ENCODE results near the gene BCL2.
A peak's percentile ranks its signal among the peaks of the same experiment; 100 is the strongest.
"Not testable (repeated sequence)": the region's sequence is repeated elsewhere in the genome, so short reads cannot be mapped to it uniquely, and the experiment has no call there.

The BCL2 gene

DNA sequence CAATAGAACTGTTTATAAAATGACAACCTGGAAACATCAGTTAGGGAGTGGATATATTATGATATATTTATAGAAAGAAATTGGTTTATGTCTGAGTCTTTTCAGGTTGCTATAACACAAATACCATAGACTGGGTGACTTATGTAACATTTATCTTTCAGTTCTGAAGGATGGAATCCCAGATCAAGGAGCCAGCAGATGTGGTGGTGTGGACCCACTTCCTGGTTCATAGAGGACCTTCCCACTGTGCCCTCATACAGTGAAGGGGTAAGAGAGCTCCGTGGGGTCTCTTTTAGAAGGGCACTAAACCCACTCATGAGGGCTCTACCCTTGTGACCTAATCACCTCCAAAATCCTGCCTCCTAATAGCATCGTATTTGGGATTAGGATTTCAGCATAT, 86.7 kb downstream of the BCL2 start:
- DNase-seq, result no peak

GRCh38 chr18:63229971-63230370, 89.6 kb downstream of the BCL2 start:
- no peak for DNase-seq

DNA sequence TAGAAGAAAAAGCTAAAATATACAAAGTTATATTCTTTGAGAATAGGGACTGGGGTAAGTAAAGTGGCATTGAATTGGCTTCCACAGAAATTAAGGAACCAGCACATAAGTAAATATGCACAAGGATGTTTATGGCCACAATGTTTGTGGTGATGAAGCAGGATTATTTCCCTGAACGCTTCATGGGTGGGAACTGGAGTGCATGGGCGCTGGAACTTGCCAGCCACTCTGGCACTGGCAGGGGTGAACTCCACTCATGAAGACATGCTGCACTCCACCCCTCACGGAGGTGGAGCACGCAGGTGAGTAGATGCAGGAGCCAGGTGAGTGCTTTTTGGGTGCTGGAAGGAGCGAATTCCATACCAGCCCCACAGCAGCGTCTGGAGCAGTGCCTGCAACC, 94.1 kb downstream of the BCL2 start:
- DNase-seq, result no peak

DNA sequence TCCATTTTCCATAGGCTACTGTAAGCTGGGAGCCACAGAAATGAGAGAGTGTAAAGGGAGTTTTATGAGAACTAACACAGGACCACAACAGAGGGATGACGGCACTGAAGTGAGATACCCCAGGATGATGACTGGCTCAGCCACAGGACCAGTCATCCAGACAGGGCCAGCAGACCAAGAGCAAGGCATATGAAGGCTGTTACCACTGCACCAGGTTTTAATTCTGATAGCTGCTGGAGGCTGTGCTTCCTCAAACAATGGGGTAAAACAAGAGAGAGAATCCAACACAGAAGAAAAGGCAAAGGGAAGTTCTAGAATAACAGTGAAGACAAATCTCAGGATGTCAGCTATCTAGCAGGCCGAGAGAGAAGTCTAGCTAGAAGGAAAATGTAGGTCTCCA, 94.9 kb downstream of the BCL2 start:
- no peak for DNase-seq

- no peak for DNase-seq
Measured at GRCh38 chr18:63223837-63224236, 95.7 kb downstream of the BCL2 start.

DNA sequence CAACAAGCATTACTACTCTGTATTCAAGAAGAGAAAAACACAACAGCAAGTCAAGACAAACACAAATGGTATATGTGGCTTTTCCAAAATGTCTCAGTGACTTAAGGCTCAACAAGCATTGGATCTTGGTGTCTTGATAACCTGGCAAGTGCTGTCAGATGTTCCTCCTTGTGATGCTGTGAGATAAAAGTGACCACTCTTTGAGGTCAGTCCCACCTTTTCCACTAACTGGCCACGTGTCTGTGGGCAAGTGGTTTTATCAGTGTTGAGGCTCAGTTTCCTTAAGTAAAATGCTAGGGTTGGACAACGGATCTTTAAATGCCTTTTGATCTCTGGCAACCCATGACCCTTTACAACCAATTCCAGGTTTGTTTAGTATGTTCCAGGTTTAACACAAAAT, 98.7 kb downstream of the BCL2 start:
- no peak for DNase-seq

DNA sequence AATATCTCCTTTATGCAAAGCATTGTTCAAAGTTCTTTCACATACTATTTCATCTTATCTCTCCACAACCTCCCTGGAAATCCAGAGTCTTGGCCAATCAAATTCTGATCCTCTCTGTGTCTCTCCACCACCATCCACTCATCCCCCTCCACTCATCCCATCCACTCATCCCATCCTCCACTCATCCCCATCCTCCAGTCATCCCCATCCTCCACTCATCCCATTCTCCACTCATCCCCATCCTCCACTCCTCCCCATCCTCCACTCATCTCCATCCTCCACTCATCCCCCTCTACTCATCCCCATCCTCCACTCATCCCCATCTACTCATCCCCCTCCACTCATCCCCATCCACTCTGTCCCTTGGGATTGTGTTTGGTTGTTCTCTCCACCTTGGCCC, 101.1 kb downstream of the BCL2 start:
- DNase-seq, result no peak

DNA sequence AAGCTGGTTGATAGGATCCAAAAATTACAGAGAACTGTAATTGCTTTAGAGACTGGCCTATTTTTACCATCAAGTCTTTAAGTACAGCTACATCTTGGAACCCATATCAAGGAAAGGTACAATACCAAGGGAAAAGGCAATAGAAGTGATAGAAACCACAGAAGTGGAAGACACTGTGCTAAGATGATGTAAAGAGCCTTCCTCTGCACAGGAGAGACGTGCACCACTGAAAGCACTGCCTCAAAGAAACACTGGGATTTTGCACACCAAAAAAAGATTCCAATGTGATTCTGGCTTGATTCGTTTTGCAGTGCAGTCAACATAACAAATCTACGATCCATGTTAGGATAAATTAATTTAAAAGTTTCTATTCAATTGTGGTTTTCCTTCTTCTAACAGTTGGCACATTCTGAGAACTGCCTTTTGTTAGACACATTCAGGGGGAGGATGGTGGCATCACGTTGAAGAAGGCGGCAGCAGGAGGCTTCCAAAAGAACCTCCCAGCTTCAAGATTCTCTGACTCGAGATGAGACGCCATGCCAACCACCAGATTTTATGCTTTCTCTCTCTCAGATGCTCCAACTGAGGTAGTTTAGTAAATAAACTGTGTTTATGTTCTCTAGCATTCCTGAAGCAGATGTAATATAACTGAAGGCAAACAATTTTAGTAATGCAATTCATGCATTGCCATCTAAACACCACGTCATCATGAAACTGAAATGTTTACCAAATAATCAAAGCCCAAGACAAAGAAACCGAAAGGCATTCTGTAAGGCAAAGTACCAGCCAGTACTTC, 102.9 kb downstream of the BCL2 start:
- no peak for DNase-seq

DNA sequence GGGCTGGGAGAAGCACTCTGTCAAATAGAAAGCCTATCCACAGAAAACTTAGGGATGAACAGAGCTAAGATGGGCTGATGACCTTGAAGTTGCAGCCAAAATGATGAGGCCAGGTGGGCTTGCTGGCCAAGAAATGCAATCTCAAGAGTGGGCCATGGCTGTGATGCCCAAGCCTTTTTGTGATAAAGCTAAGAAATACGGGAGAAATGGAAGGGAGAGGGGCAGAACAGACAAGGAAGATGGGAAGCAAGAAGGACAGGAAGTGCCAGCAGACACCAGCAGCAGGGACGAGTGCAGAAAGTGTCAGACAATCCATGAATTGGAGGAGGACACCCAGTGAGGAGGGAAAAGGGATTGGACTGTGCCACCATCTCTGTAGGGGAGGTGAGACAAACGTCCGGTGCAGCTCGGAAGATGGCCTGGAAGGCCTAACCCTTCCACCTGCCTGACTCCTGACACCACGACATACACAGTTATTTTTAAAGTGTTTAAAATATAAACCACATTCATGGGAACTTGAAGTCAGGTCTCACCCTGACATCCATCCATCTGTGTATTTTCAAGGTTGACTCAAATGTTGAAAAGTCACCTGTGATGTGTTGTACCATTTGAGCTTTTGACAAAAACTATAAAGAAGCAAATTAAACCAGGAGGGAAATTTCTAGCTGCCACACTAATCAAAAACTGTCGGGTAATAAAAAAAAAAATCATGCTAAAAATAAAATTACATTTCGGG, 105.5 kb downstream of the BCL2 start:
- no peak for DNase-seq

DNA sequence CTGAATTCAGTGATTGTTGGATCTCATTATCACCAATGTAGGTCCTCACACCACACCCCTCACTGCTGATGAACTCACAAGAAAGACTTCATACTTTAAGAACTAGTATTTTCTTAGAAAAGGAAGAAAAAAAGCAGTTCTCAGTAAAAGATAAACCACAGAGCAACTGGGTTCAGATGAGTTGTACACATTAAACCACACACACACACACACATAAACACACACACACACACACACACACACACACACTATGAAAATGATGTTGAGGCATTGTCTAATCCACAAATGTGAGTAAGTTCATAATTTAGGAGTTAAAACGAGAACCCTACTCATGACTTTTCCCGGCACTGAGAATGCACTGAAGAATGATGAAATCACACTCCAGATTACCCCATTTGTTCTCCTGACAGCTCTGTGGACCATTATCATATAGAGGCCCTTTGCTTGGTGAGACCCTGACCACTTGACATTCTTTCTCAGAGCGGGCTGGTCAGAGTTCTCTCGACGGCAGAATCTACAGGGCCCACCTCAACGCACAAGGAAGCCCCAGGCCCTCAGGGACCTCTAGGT, 106.2 kb downstream of the BCL2 start:
- DNase-seq, result no peak

- DNase-seq, result no peak
Measured at GRCh38 chr18:63210521-63210920, 109.0 kb downstream of the BCL2 start.

- DNase-seq, result no peak
Measured at GRCh38 chr18:63208676-63209075, 110.9 kb downstream of the BCL2 start.

DNA sequence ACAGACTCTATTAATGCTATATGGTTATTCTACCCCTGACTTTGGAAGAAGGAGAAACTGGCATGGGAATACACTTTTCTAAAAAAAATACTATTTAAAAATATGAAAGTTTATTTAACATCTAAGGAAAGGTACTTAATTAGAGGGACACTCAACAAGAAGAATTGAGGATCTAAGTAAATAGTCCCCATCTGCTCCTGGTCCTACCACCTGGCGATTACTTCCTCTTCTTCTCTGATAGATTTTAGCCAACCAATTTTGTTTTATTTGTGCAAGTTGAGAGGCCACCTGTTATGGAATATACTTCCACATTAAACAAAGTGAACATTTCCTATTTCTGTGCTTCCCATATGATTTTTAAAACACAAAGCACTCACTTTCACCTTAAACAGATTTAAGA, 111.7 kb downstream of the BCL2 start:
- peak; percentile 59 for DNase-seq

DNA sequence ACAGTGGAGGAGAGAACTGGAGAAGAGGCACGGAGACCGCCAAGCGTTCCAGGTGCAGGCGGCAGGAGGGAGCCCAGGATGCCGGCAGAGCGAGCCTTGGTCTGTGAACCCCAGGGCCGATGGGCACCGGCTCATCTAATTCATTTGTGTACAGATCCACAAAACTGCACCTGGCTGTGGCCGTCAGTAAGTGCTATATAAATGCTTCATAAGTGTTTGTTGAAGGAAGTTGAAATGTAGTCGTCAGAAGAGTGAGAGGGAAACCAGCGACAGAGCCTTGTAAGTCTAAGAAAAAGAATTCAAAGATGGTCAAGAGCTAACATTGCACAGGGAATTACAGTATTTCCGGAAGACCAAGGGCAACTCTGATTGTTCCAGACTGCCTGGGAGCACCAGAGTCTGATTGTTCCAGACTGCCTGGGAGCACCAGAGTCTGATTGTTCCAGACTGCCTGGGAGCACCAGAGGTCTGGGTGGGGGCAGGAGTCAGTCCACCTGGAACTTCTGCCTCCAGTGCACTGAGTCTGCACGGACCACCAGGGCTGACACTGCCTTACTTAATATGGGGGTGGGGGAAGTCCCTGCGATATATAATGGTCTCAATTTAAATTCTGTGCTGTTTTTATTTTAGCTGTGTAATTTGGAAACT, 112.3 kb downstream of the BCL2 start:
- peak; percentile 79 for DNase-seq

- no peak for DNase-seq
Measured at GRCh38 chr18:63206433-63207142, 113.0 kb downstream of the BCL2 start.

DNA sequence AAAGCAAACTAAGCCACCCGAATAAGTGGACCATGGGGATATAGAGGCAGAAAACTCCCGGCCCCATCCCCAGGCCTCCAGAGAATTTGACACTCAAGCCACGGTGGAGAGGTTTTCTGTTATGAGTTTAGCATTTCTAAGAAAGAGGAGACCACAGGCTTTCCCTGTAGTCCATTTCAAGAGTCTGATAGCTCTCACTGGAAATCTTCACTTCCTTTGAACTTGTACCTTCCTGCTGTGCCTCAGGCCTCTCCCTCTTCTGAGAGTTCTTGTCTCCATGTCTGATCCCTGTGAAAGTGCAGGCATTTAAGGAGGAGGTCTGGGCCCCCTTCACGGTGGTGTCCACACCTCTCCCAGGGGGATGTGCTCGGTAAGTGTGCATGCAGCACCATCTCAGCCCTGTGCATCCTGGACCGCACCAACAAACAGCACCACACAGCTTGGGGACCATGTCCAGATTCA, 113.7 kb downstream of the BCL2 start:
- no peak for DNase-seq

DNA sequence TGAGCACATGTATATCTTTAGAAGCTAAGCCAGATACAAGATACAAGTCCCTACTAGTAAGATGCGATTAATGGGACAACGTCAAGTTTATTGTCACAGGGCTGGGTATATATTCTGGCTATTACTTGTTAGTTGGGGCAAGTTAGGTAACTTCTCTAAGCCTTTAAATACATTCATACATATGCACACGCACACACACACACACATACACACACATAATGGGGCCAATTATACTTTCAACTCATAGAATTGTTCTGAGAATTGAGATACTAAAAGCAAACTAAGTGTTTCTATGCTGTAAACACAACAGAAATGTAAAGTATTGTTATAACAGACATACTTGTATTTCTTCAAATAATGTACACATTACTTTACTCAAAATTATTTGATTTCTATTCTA, 116.1 kb downstream of the BCL2 start:
- DNase-seq, result no peak

GRCh38 chr18:63202828-63203227, 116.7 kb downstream of the BCL2 start:
- DNase-seq, result no peak

- not testable (repeated sequence) for DNase-seq
Measured at GRCh38 chr18:63201456-63201855, 118.1 kb downstream of the BCL2 start.

GRCh38 chr18:63199743-63200241, 119.8 kb downstream of the BCL2 start:
- DNase-seq, result no peak

DNA sequence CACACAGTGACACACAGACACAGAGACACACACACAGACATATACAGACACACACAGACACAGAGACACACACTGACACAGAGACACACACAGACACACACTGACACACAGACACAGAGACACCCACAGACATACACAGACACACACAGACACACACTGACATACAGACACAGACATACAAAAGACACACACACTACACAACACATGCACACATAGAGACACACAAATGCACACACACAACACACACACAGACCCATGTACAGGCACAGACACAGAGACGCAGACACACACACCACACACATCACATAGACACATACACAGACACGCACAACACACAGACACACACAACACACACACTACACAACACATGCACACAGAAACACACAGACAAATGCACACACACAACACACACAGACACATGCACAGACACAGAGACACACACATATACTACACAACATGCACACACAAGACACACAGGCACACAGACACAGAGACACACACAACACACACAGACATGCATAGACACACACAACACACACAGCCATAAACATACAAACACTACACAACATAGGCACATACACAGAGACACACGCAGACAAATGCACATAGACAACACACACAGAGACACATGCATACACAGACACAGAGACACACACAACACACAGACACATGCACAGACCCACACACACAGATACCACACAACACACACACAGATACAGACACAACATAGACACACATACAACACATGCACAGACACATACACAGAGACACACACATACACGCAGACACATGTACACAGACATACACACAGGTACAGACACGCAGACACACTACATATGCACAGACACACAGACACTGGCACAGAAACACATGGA, 120.5 kb downstream of the BCL2 start:
- DNase-seq, result no peak
